ENCODE data around the gene PCGF5.

DNA sequence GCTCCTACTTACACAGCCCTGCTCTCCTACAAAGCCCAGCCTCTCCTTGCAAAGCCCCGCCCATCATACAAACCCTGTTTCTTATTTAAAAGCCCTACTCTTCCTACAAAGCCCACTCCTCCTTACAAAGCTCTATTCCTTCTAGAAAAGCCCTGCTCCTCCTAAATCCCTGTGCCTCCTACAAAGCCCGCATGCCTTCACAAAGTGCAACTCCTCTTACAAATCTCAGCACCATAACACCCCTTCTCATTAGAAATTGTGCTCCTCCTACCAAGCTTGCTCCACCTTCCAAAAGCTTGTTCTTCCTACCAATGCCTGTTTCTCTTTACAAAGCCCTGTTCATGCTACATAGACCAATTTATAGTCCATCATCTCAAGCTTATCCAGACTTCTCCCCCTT lies 66.1 kb downstream of the PCGF5 start:
- TF ChIP-seq, protein P1, sequence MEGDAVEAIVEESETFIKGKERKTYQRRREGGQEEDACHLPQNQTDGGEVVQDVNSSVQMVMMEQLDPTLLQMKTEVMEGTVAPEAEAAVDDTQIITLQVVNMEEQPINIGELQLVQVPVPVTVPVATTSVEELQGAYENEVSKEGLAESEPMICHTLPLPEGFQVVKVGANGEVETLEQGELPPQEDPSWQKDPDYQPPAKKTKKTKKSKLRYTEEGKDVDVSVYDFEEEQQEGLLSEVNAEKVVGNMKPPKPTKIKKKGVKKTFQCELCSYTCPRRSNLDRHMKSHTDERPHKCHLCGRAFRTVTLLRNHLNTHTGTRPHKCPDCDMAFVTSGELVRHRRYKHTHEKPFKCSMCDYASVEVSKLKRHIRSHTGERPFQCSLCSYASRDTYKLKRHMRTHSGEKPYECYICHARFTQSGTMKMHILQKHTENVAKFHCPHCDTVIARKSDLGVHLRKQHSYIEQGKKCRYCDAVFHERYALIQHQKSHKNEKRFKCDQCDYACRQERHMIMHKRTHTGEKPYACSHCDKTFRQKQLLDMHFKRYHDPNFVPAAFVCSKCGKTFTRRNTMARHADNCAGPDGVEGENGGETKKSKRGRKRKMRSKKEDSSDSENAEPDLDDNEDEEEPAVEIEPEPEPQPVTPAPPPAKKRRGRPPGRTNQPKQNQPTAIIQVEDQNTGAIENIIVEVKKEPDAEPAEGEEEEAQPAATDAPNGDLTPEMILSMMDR (conservative IDR thresholded peaks at IDR 0.05; ENCODE audit: low read length) = no peak
- no peak for TF ChIP-seq EZH2phosphoT487 (IDR thresholded peaks at IDR 0.05; ENCODE audit: borderline replicate concordance)
